GM12878 (cell line): ENCODE data around the gene SLC6A9. TPM values are rescaled to one million over a fixed set of nuclear protein-coding genes. Genes with fewer than 3 reads are reported as not detected.

Experiments
- ATAC-seq: fragments of 200-7000 bp; cut with Tn5 transposase; 3 replicates; pipeline ENCODE4 v1.9.1; 2020; ENCODE audit warnings: mild to moderate bottlenecking, moderate library complexity
- BruUV-seq: library from RNA; stranded (reverse); fragments of 400-500 nt; replicated peaks from 2 replicates; lab custom pipeline; 2021; lab: Mats Ljungman, UMichigan
- CTCF ChIA-PET: fragments of 300-600 bp; sonication (Branson Sonifier 250); formaldehyde crosslinking; extraction: SDS; loops from one replicate; lab custom pipeline; 2021; ENCODE audit warnings: inconsistent platforms; lab: Yijun Ruan, JAX
- POLR2A ChIA-PET: fragments of 350-600 bp; formaldehyde crosslinking; extraction: SDS; loops from one replicate; lab custom pipeline; 2021; ENCODE audit warnings: inconsistent platforms; lab: Charles Lee
- RAD21 ChIA-PET: fragments of 300-600 bp; sonication (Branson Sonifier 250); formaldehyde crosslinking; loops from one replicate; lab custom pipeline; 2023; ENCODE audit warnings: antibody characterized with exemption; ENCODE audit not compliant: unreplicated experiment; lab: Charles Lee
- SMC1A ChIA-PET: fragments of 300-600 bp; sonication (Branson Sonifier 250); formaldehyde crosslinking; loops from one replicate; lab custom pipeline; 2023; ENCODE audit not compliant: unreplicated experiment, uncharacterized antibody; lab: Charles Lee
- DNase-seq: peaks from one replicate; pipeline ENCODE4 v3.0.0-alpha.2; 2011; ENCODE audit warnings: low read depth, low spot score
- FAIRE-seq: peaks from 3 replicates; lab custom pipeline; 2011; peaks lifted over from hg19 to GRCh38; lab: Jason Lieb, UNC
- H2AFZ ChIP-seq: 2 replicates; pipeline ENCODE4 v1.6.0; 2011; ENCODE audit warnings: low read depth, low read length, control low read depth; ENCODE audit not compliant: control insufficient read depth
- H3K27ac ChIP-seq: 2 replicates; pipeline ENCODE4 v1.5.1; 2011; ENCODE audit warnings: control low read depth; ENCODE audit not compliant: control insufficient read depth, insufficient read depth
- H3K27me3 ChIP-seq, 2 experiments: replicated peaks in 1 of 2; 2 replicates each; pipeline versions ENCODE4 v1.6.0 to v1.6.1; 2011; ENCODE audit warnings: low read length in 1 of 2; ENCODE audit not compliant: control insufficient read depth in 2 of 2, insufficient read depth in 2 of 2
- H3K36me3 ChIP-seq, 2 experiments: 2 replicates each; pipeline ENCODE4 v1.5.1; 2011; ENCODE audit warnings: low read length in 1 of 2; ENCODE audit not compliant: control insufficient read depth in 2 of 2, insufficient read depth in 2 of 2
- H3K4me1 ChIP-seq: 2 replicates; pipeline ENCODE4 v1.6.1; 2011; ENCODE audit warnings: mild to moderate bottlenecking, low read length, moderate library complexity, mixed read lengths; ENCODE audit not compliant: control insufficient read depth, insufficient read depth
- H3K4me2 ChIP-seq: 2 replicates; pipeline ENCODE4 v1.6.0; 2011; ENCODE audit warnings: control low read depth; ENCODE audit not compliant: control insufficient read depth, insufficient read depth
- H3K4me3 ChIP-seq: fragments of 200-600 bp; sonication (generic); 2 replicates; pipeline ENCODE4 v1.5.1; 2016
- H3K79me2 ChIP-seq: 2 replicates; pipeline ENCODE4 v1.6.0; 2011; ENCODE audit warnings: low read length; ENCODE audit not compliant: control insufficient read depth, insufficient read depth
- H3K9ac ChIP-seq: 2 replicates; pipeline ENCODE4 v1.8.0; 2011; ENCODE audit warnings: low read length, control low read depth, mixed read lengths; ENCODE audit not compliant: control insufficient read depth, insufficient read depth
- H3K9me3 ChIP-seq: replicated peaks from 3 replicates; pipeline ENCODE4 v1.5.1; 2011; ENCODE audit warnings: mild to moderate bottlenecking, low read length; ENCODE audit not compliant: control insufficient read depth, insufficient read depth
- H4K20me1 ChIP-seq: 2 replicates; pipeline ENCODE4 v1.6.0; 2011; ENCODE audit not compliant: control insufficient read depth, insufficient read depth
- FOXK2 ChIP-seq: fragments of 450-650 bp; IDR thresholded peaks from 2 replicates; pipeline ENCODE4 v1.6.1; 2017; ENCODE audit warnings: mild to moderate bottlenecking, moderate library complexity
- HDGF ChIP-seq: fragments of 450-650 bp; IDR thresholded peaks from 2 replicates; pipeline ENCODE4 v1.6.1; 2016; ENCODE audit warnings: antibody characterized with exemption
- MTA2 ChIP-seq: fragments of 450-650 bp; IDR thresholded peaks from 2 replicates; pipeline ENCODE4 v1.6.1; 2016; ENCODE audit warnings: low read depth, mild to moderate bottlenecking, moderate library complexity
- MTA3 ChIP-seq: IDR thresholded peaks from 2 replicates; pipeline ENCODE4 v1.6.1; 2012; ENCODE audit warnings: low read length, inconsistent platforms, borderline replicate concordance
- MXI1 ChIP-seq: fragments of 150-350 bp; IDR thresholded peaks from 2 replicates; pipeline ENCODE4 v1.6.1; 2011; ENCODE audit warnings: low read depth, mild to moderate bottlenecking, inconsistent platforms, low read length, improper control_type of control experiment
- PBX3 ChIP-seq: IDR thresholded peaks from 2 replicates; pipeline ENCODE4 v1.6.1; 2011; ENCODE audit warnings: mild to moderate bottlenecking, low read depth, low read length, moderate library complexity; ENCODE audit not compliant: insufficient replicate concordance
- POLR2AphosphoS2 ChIP-seq: IDR thresholded peaks from 2 replicates; pipeline ENCODE4 v1.6.1; 2011; ENCODE audit warnings: low read depth, mild to moderate bottlenecking, low read length, improper control_type of control experiment, moderate library complexity
- RELA ChIP-seq: fragments of 450-650 bp; IDR thresholded peaks from 2 replicates; pipeline ENCODE4 v1.8.0; 2014; ENCODE audit warnings: borderline replicate concordance; ENCODE audit not compliant: partially characterized antibody
- SKIL ChIP-seq: fragments of 450-650 bp; IDR thresholded peaks from 2 replicates; pipeline ENCODE4 v1.6.1; 2017; ENCODE audit warnings: mild to moderate bottlenecking, low read depth, inconsistent platforms; ENCODE audit not compliant: poor library complexity, severe bottlenecking
- SRF ChIP-seq, 2 experiments: IDR thresholded peaks; 2 replicates each; pipeline ENCODE4 v1.6.1; 2011; ENCODE audit warnings: low read depth in 2 of 2, low read length in 2 of 2, mild to moderate bottlenecking in 1 of 2, moderate library complexity in 1 of 2
- WGBS: methylation state at CpG from one replicate; pipeline ENCODE4 v1.1.6; 2016; ENCODE audit warnings: low lambda C conversion rate; ENCODE audit not compliant: insufficient replicate concordance, insufficient coverage; ENCODE audit errors: missing lambda C conversion rate; 5-methylcytosine and 5-hydroxymethylcytosine counted together
- in situ Hi-C: fragments of 300-500 bp; cut with MboI; formaldehyde crosslinking; loops from 9 replicates; pipeline ENCODE4 v1.14.3; 2018; ENCODE audit warnings: mixed read lengths
- intact Hi-C: fragments of 100-400 bp; cut with micrococcal nuclease; formaldehyde crosslinking; loops from one replicate; pipeline ENCODE4 v1.14.2; 2022; ENCODE audit not compliant: unreplicated experiment
- polyA plus RNA-seq, 11 experiments: library from polyadenylated mRNA; depleted of rRNA in 4 of 11; unstranded in 6 of 11; stranded (reverse) in 5 of 11; fragments of >200 nt; fragmentation: Nextera tagmentation in 4 of 11; fragmentation: Illumina TruSeq in 1 of 11; extraction: Ambion mirVana in 4 of 11; extraction: Trizol in 1 of 11; gene quantifications; 1 replicate in 1 of 11; 2 replicates in 10 of 11; pipeline versions ENCODE4 v1.2.1 to v1.2.3, GENCODE V29; 2011 to 2016; ENCODE audit warnings: inconsistent platforms in 2 of 11, missing spikeins in 2 of 11, low read depth in 1 of 11
- total RNA-seq, 4 experiments: library from RNA; depleted of rRNA in 3 of 4; stranded (reverse); fragments of >200 nt in 3 of 4; fragmentation: Illumina TruSeq in 1 of 4; extraction: Trizol in 1 of 4; gene quantifications; 2 replicates each; pipeline versions ENCODE4 v1.2.1 to v1.2.3, GENCODE V29; 2013 to 2021

SLC6A9 gene
- total and polyA plus RNA-seq, 10 of the 15 experiments (the other 5 are each of a cell fraction or from before 2014, with no cell fraction given), result 0.02 to 2.0 (median 0.63) TPM

DNA sequence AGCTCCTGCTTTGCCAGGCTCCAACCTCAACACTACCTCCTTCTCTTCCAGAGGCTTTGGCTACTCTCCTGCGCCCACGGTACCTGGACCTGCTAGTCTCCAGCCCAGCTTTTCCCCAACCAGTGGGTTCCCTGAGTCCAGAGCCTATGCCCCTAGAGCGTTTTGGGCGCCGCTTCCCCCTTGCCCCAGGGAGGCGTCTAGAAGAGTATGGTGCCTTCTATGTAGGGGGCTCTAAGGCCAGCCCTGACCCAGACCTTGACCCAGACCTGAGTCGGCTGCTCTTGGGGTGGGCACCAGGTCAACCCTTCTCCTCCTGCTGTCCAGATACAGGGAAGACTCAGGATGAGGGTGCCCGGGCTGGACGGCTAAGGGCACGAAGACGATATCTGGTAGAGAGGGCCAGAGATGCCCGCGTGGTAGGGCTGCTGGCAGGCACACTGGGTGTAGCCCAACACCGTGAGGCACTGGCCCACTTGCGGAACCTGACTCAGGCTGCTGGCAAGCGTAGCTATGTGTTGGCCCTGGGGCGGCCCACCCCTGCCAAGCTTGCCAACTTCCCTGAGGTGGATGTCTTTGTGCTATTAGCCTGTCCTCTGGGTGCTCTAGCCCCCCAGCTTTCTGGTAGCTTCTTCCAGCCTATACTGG, 59.8 kb downstream of the SLC6A9 start:
- FAIRE-seq (no peak), DNase-seq (no peak), ATAC-seq (no peak)
- TF ChIP-seq FOXK2 (no peak), HDGF (no peak), RELA (no peak), SRF (IDR thresholded peaks at IDR 0.05; ENCODE audit: low read depth in 2 of 2, low read length in 2 of 2) (no peak), SKIL (no peak), PBX3 (no peak), MTA2 (no peak), MTA3 (no peak), MXI1 (no peak), POLR2AphosphoS2 (no peak)
- SMC1A ChIA-PET, result no interaction called here
- H3K4me1 ChIP-seq, result peaks cover 20% of the 10 kb centered on the region
- no peaks in the 10 kb centered on the region for H3K27me3 ChIP-seq
- H4K20me1 ChIP-seq, result no peaks in the 10 kb centered on the region
- in situ Hi-C loops, result no loop called here
- peak overlapping the region; percentile 93 for H3K4me2 ChIP-seq
- no peak overlapping the region for H3K27ac ChIP-seq
- H3K9ac ChIP-seq, result peak overlapping the region; percentile 89; the same call in 1 of the 2 replicates
- peaks cover 33% of the 10 kb centered on the region for H3K79me2 ChIP-seq
- H3K4me3 ChIP-seq, result peak overlapping the region; percentile 98; the same call in 1 of the 2 replicates
- RAD21 ChIA-PET, result interaction anchor here (2.6 kb wide), 1 partner anchor 208 kb away, joined by 6 read pairs; no protein-coding TSS in a partner anchor
- peaks cover 9 to 11% of the 10 kb centered on the region in 2 experiments for H3K36me3 ChIP-seq
- WGBS, result 97% methylated on average over 17 of the region's 17 CpGs
- intact Hi-C loops, result no loop called here
- no TSS peak for BruUV-seq
- H3K9me3 ChIP-seq, result no peaks in the 10 kb centered on the region
- POLR2A ChIA-PET, result interaction anchor here (1.1 kb wide), 1 partner anchor 322 kb away, joined by 3 read pairs; the partner anchor contains the start of gene KDM4A
- no peak overlapping the region for H2AFZ ChIP-seq
- CTCF ChIA-PET, result interaction anchor here (0.7 to 2.0 kb wide), 4 partner anchors 28 to 320 kb away, joined by 3 to 6 read pairs (median 3); partner anchors contain the start of gene DMAP1
